C4-2B (cell line): ENCODE results near the gene KRTAP2-2.

ENCODE experiments used
- ZFX ChIP-seq: fragments of 450-650 bp; IDR thresholded peaks from 2 replicates; pipeline ENCODE4 v1.6.1; 2017
- TF ChIP-seq, protein P1 (sequence below): fragments of 450-650 bp; conservative IDR thresholded peaks from 2 replicates; pipeline ENCODE4 v1.5.1; 2017; ENCODE audit warnings: mild to moderate bottlenecking

DNA sequence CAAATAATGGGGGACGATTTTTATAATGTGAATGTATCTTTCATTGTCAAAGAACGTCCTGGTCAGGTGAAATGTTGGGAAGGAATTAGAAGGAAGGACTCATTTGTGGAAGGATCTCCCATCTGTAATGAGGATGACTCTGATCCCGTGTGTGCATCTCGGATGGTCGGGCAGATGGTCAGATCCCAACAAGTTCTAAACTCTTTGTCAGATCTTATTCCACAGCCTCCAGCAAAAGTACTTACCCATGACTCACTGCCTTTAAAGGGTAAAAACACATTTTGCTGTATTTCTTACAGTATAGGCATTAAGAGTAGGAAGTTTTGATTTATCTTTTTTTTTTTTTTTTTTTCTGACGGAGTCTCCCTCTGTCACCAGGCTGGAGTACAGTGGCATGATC, 43.5 kb upstream of the KRTAP2-2 start:
- TF ChIP-seq, protein P1, sequence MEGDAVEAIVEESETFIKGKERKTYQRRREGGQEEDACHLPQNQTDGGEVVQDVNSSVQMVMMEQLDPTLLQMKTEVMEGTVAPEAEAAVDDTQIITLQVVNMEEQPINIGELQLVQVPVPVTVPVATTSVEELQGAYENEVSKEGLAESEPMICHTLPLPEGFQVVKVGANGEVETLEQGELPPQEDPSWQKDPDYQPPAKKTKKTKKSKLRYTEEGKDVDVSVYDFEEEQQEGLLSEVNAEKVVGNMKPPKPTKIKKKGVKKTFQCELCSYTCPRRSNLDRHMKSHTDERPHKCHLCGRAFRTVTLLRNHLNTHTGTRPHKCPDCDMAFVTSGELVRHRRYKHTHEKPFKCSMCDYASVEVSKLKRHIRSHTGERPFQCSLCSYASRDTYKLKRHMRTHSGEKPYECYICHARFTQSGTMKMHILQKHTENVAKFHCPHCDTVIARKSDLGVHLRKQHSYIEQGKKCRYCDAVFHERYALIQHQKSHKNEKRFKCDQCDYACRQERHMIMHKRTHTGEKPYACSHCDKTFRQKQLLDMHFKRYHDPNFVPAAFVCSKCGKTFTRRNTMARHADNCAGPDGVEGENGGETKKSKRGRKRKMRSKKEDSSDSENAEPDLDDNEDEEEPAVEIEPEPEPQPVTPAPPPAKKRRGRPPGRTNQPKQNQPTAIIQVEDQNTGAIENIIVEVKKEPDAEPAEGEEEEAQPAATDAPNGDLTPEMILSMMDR = no peak
- no peak for TF ChIP-seq ZFX
